Endodermal cell (in vitro differentiated cells): ENCODE measurements around the gene EDDM13. TPM values are rescaled to one million over a fixed set of nuclear protein-coding genes. Genes with fewer than 3 reads are reported as not detected.

Experiments used
- DNase-seq: peaks from one replicate; pipeline ENCODE4 v3.0.0-alpha.2; 2017
- H3K27ac ChIP-seq: 2 replicates; pipeline ENCODE4 v1.5.1; 2013; ENCODE audit warnings: mild to moderate bottlenecking, low read depth, low read length, moderate library complexity
- H3K27me3 ChIP-seq: 2 replicates; pipeline ENCODE4 v1.6.1; 2013; ENCODE audit warnings: mild to moderate bottlenecking, low read length, moderate library complexity; ENCODE audit not compliant: insufficient read depth, control insufficient read depth, poor library complexity, severe bottlenecking
- H3K36me3 ChIP-seq: 2 replicates; pipeline ENCODE4 v1.7.0; 2013; ENCODE audit warnings: mild to moderate bottlenecking, low read length, moderate library complexity; ENCODE audit not compliant: control insufficient read depth, insufficient read depth
- H3K4me1 ChIP-seq: one replicate; pipeline ENCODE4 v1.7.0; 2013; ENCODE audit warnings: low read length; ENCODE audit not compliant: control insufficient read depth, insufficient read depth
- H3K4me3 ChIP-seq: 2 replicates; pipeline ENCODE4 v1.5.1; 2013; ENCODE audit warnings: mild to moderate bottlenecking, low read length, moderate library complexity
- H3K9ac ChIP-seq: 2 replicates; pipeline ENCODE4 v1.6.1; 2013; ENCODE audit warnings: mild to moderate bottlenecking, low read length, moderate library complexity; ENCODE audit not compliant: poor library complexity, severe bottlenecking; ENCODE audit errors: extremely low read depth
- H3K9me3 ChIP-seq: 2 replicates; pipeline ENCODE4 v1.6.1; 2013; ENCODE audit warnings: mild to moderate bottlenecking, low read length, moderate library complexity; ENCODE audit not compliant: control insufficient read depth
- H3K27ac Mint-ChIP-seq: 2 replicates; pipeline ENCODE4 v1.8.0; 2020; ENCODE audit warnings: mixed read lengths
- H3K27me3 Mint-ChIP-seq: 2 replicates; pipeline ENCODE4 v1.8.0; 2021; ENCODE audit warnings: mild to moderate bottlenecking, mixed read lengths; ENCODE audit not compliant: insufficient read depth
- H3K36me3 Mint-ChIP-seq: 2 replicates; pipeline ENCODE4 v1.8.0; 2020; ENCODE audit warnings: low read depth, mixed read lengths
- H3K4me1 Mint-ChIP-seq: 2 replicates; pipeline ENCODE4 v1.8.0; 2020; ENCODE audit warnings: mixed read lengths
- H3K4me3 Mint-ChIP-seq: 2 replicates; pipeline ENCODE4 v1.8.0; 2020; ENCODE audit warnings: mild to moderate bottlenecking, moderate library complexity, mixed read lengths
- H3K9me3 Mint-ChIP-seq: 2 replicates; pipeline ENCODE4 v1.8.0; 2020; ENCODE audit warnings: mild to moderate bottlenecking, mixed read lengths
- WGBS, 2 experiments: methylation state at CpG; one replicate each; pipeline versions ENCODE4 v1.1.5 to v1.1.7; 2013; ENCODE audit warnings: missing lambda C conversion rate in 2 of 2, mixed read lengths in 1 of 2; ENCODE audit not compliant: insufficient coverage in 1 of 2, insufficient read length in 1 of 2; 5-methylcytosine and 5-hydroxymethylcytosine counted together
- total RNA-seq, 2 donors: library from RNA; stranded (reverse); fragmentation: NEBNext Ultra II Directional in 1 of 2; extraction: Animal tissue kit (Norgen Biotek cat#: 25700) in 1 of 2; gene quantifications; 2 replicates in 1 of 2; 3 replicates in 1 of 2; pipeline ENCODE4 v1.2.1, GENCODE V29; 2021
- TF ChIP-seq, protein P1 (sequence below): fragments of 200-600 bp; sonication (generic); conservative IDR thresholded peaks from 2 replicates; pipeline ENCODE4 v1.5.0; 2021; ENCODE audit warnings: antibody characterized with exemption, mild to moderate bottlenecking

EDDM13 gene
- total RNA-seq, 2 donors from 2014 or later: not detected

DNA sequence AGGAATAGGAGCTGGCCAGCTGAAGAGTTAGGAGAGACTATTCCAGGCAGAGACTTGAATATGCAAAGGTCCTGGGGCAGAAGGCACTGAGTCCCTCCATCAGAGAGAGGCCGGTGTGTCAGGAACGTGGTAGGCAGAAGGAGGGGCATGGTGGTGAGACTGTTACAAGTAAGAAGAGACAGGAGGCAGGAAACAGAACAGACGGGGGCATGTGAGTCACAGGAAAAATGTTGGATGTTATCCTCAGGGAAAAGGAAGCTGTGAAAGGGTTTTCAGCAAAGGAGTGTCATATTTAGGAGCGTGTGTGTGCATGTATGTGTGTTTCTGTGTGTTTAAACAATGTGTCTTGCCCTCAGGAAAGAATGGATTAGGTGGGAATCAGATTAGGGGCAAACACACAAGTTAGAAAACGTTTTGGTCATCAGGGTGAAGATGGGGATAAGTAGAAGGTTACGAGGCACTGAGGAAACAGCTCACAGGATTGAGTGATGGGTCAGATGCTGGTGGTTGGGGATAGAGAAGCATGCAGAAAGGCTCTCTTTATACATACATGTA, 1.1 kb downstream of the EDDM13 start:
- H3K4me3 Mint-ChIP-seq: no peak overlapping the region
- no peak for DNase-seq
- no peak overlapping the region for H3K4me3 ChIP-seq
- TF ChIP-seq, protein P1, sequence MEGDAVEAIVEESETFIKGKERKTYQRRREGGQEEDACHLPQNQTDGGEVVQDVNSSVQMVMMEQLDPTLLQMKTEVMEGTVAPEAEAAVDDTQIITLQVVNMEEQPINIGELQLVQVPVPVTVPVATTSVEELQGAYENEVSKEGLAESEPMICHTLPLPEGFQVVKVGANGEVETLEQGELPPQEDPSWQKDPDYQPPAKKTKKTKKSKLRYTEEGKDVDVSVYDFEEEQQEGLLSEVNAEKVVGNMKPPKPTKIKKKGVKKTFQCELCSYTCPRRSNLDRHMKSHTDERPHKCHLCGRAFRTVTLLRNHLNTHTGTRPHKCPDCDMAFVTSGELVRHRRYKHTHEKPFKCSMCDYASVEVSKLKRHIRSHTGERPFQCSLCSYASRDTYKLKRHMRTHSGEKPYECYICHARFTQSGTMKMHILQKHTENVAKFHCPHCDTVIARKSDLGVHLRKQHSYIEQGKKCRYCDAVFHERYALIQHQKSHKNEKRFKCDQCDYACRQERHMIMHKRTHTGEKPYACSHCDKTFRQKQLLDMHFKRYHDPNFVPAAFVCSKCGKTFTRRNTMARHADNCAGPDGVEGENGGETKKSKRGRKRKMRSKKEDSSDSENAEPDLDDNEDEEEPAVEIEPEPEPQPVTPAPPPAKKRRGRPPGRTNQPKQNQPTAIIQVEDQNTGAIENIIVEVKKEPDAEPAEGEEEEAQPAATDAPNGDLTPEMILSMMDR: no peak
- peaks cover 27% of the 10 kb centered on the region for H3K36me3 Mint-ChIP-seq
- H3K9me3 ChIP-seq: peaks cover 7% of the 10 kb centered on the region
- H3K4me1 ChIP-seq: no peaks in the 10 kb centered on the region
- H3K27me3 ChIP-seq: no peaks in the 10 kb centered on the region
- 46 to 60% methylated on average over 4 to 6 of the region's 6 CpGs for WGBS, 2 experiments
- H3K27ac ChIP-seq: no peak overlapping the region
- no peak overlapping the region for H3K9ac ChIP-seq
- peaks cover 7% of the 10 kb centered on the region for H3K4me1 Mint-ChIP-seq
- H3K36me3 ChIP-seq: peaks cover 9% of the 10 kb centered on the region
- peaks cover 9% of the 10 kb centered on the region for H3K9me3 Mint-ChIP-seq
- H3K27me3 Mint-ChIP-seq: no peaks in the 10 kb centered on the region
- H3K27ac Mint-ChIP-seq: no peak overlapping the region

DNA sequence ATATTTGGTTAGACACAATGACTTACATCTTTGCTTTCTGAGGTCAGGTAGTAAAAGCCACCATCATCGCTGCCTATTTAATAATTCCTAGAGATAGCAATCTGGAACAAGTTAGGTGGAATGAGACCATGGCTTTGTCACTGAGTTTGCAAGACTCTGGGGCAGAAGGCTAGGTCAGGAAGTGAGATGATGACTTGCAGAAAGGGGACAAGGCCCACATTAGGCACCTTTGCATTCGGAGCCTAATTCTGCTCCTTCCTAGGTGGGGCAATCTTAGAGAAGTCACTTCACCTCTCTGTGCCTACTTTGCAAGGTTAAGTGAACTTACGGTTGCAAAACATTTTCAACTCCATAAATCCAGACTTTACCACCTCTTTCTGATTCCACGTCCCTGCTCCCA, 10.3 kb downstream of the EDDM13 start:
- Histone ChIP-seq H3K27me3 (no peaks in the 10 kb centered on the region), H3K36me3 (peaks cover 12% of the 10 kb centered on the region), H3K9ac (no peak overlapping the region), H3K9me3 (no peaks in the 10 kb centered on the region), H3K4me1 (no peaks in the 10 kb centered on the region), H3K4me3 (no peak overlapping the region), H3K27ac (no peak overlapping the region)
- Mint-ChIP-seq H3K27me3 (no peaks in the 10 kb centered on the region), H3K4me3 (no peak overlapping the region), H3K27ac (no peak overlapping the region), H3K36me3 (peaks cover 22% of the 10 kb centered on the region), H3K4me1 (no peaks in the 10 kb centered on the region), H3K9me3 (peaks cover 3% of the 10 kb centered on the region)
- TF ChIP-seq, protein P1: no peak
- no peak for DNase-seq
- 91 to 95% methylated on average over 3 to 4 of the region's 4 CpGs for WGBS, 2 experiments

DNA sequence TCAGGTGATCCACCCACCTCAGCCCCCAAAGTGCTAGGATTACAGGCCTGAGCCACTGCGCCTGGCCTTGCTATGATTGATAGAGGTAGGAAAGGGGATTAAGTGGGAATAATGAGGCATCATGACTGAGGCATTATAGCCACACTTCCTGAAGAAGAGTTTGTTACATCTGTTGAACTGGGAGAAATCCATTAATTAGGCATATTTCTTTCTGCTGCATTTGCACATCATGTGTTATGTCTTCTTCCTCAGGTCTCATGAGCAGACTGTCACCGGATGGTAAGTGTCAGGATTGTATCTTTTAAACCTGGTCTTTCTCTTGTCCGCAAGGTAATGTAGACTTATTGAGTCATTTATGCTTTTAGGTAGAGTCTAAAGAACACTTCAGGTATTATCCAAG, 12.2 kb downstream of the EDDM13 start:
- no peaks in the 10 kb centered on the region for H3K27me3 ChIP-seq
- H3K27me3 Mint-ChIP-seq: no peaks in the 10 kb centered on the region
- H3K36me3 ChIP-seq: peaks cover 12% of the 10 kb centered on the region
- no peaks in the 10 kb centered on the region for H3K9me3 ChIP-seq
- TF ChIP-seq, protein P1: no peak
- no peak overlapping the region for H3K4me3 Mint-ChIP-seq
- H3K9me3 Mint-ChIP-seq: no peaks in the 10 kb centered on the region
- no peak overlapping the region for H3K9ac ChIP-seq
- no peak overlapping the region for H3K4me3 ChIP-seq
- 92 to 94% methylated on average over 2 to 3 of the region's 3 CpGs for WGBS, 2 experiments
- H3K27ac ChIP-seq: no peak overlapping the region
- H3K4me1 Mint-ChIP-seq: no peaks in the 10 kb centered on the region
- no peak for DNase-seq
- H3K36me3 Mint-ChIP-seq: peaks cover 38% of the 10 kb centered on the region
- H3K27ac Mint-ChIP-seq: no peak overlapping the region
- H3K4me1 ChIP-seq: no peaks in the 10 kb centered on the region
